OCI-LY3 (cell line): ENCODE measurements around the gene RBM10.

Experiments
- H2AFZ ChIP-seq: fragments of 200-600, 300-600 bp; shearing (Covaris generic); 2 replicates; pipeline ENCODE4 v1.6.0; 2014; ENCODE audit warnings: antibody characterized with exemption, low read depth, low read length
- H3K27ac ChIP-seq: fragments of 200-600, 300-600 bp; sonication (generic); 2 replicates; pipeline ENCODE4 v1.5.1; 2014; ENCODE audit warnings: mild to moderate bottlenecking, low read length, moderate library complexity, mixed read lengths
- H3K27me3 ChIP-seq: fragments of 200-600, 300-600 bp; sonication (generic); 2 replicates; pipeline ENCODE4 v1.6.1; 2014; ENCODE audit warnings: low read depth, low read length, mixed read lengths
- H3K36me3 ChIP-seq: fragments of 200-600, 300-600 bp; sonication (generic); replicated peaks from 2 replicates; pipeline ENCODE3; 2014; ENCODE audit warnings: low read depth, low read length, mixed read lengths
- H3K4me1 ChIP-seq: fragments of 300-600, 200-600 bp; sonication (generic); 2 replicates; pipeline ENCODE4 v1.6.1; 2014; ENCODE audit warnings: low read length, mixed read lengths
- H3K4me2 ChIP-seq: fragments of 200-600, 300-600 bp; sonication (generic); 2 replicates; pipeline ENCODE4 v1.6.1; 2014; ENCODE audit warnings: low read length, mixed read lengths
- H3K4me3 ChIP-seq: fragments of 300-600, 200-600 bp; sonication (generic); 2 replicates; pipeline ENCODE4 v1.5.1; 2014; ENCODE audit warnings: antibody characterized with exemption, mild to moderate bottlenecking, low read length, moderate library complexity
- H3K79me2 ChIP-seq: fragments of 300-600, 200-600 bp; shearing (Covaris generic); 2 replicates; pipeline ENCODE4 v1.6.1; 2014; ENCODE audit warnings: mild to moderate bottlenecking, low read length, mixed read lengths
- H3K9ac ChIP-seq: fragments of 300-600, 200-600 bp; shearing (Covaris generic); 2 replicates; pipeline ENCODE4 v1.6.0; 2014; ENCODE audit warnings: mild to moderate bottlenecking, low read length, moderate library complexity
- H3K9me3 ChIP-seq: fragments of 200-600, 300-600 bp; shearing (Covaris generic); 2 replicates; pipeline ENCODE4 v1.6.1; 2014; ENCODE audit warnings: low read length, mixed read lengths; ENCODE audit not compliant: insufficient read depth
- H4K20me1 ChIP-seq: fragments of 200-600, 300-600 bp; sonication (generic); 2 replicates; pipeline ENCODE4 v1.6.1; 2016; ENCODE audit warnings: low read length, mixed read lengths; ENCODE audit not compliant: insufficient read depth
- CTCF ChIP-seq: fragments of 200-600, 300-600 bp; sonication (generic); IDR thresholded peaks from 2 replicates; pipeline ENCODE4 v1.5.1; 2014; ENCODE audit warnings: antibody characterized with exemption, low read length, low read depth
- EZH2phosphoT487 ChIP-seq: fragments of 200-600 bp; shearing (Covaris generic); IDR thresholded peaks from 2 replicates; pipeline ENCODE4 v1.6.1; 2018; ENCODE audit warnings: antibody characterized with exemption, mixed run types, low read depth

The RBM10 gene

GRCh38 chrX:47158781-47159180, 13.8 kb downstream of the RBM10 start:
- peaks cover 36% of the 10 kb centered on the region for H3K36me3 ChIP-seq
- H3K4me1 ChIP-seq: no peaks in the 10 kb centered on the region
- no peaks in the 10 kb centered on the region for H3K9me3 ChIP-seq
- no peaks in the 10 kb centered on the region for H3K27me3 ChIP-seq
- H3K4me3 ChIP-seq: no peak overlapping the region
- no peak overlapping the region for H3K27ac ChIP-seq
- H3K4me2 ChIP-seq: no peak overlapping the region
- H2AFZ ChIP-seq: no peak overlapping the region
- peaks cover 96% of the 10 kb centered on the region for H3K79me2 ChIP-seq
- TF ChIP-seq EZH2phosphoT487 (no peak), CTCF (no peak)
- H4K20me1 ChIP-seq: peaks cover 30% of the 10 kb centered on the region
- H3K9ac ChIP-seq: no peak overlapping the region

- no peaks in the 10 kb centered on the region for H3K4me1 ChIP-seq
- H3K36me3 ChIP-seq: peaks cover 27% of the 10 kb centered on the region
- peaks cover 95% of the 10 kb centered on the region for H3K79me2 ChIP-seq
- H3K27ac ChIP-seq: no peak overlapping the region
- no peak overlapping the region for H3K9ac ChIP-seq
- H3K9me3 ChIP-seq: no peaks in the 10 kb centered on the region
- peaks cover 33% of the 10 kb centered on the region for H4K20me1 ChIP-seq
- H3K27me3 ChIP-seq: no peaks in the 10 kb centered on the region
- no peak overlapping the region for H2AFZ ChIP-seq
- no peak overlapping the region for H3K4me2 ChIP-seq
- H3K4me3 ChIP-seq: no peak overlapping the region
- TF ChIP-seq CTCF (no peak), EZH2phosphoT487 (no peak)
Measured at GRCh38 chrX:47160781-47161180, 15.8 kb downstream of the RBM10 start.

- Histone ChIP-seq H3K9me3 (no peaks in the 10 kb centered on the region), H3K27ac (no peak overlapping the region), H3K79me2 (peaks cover 94% of the 10 kb centered on the region), H3K36me3 (peaks cover 11% of the 10 kb centered on the region), H3K27me3 (no peaks in the 10 kb centered on the region), H3K4me2 (no peak overlapping the region), H2AFZ (no peak overlapping the region), H3K4me3 (no peak overlapping the region), H3K4me1 (no peaks in the 10 kb centered on the region), H3K9ac (no peak overlapping the region), H4K20me1 (peaks cover 22% of the 10 kb centered on the region)
- no peak for TF ChIP-seq CTCF
- no peak for TF ChIP-seq EZH2phosphoT487
Measured at GRCh38 chrX:47162927-47163583, 18.0 kb downstream of the RBM10 start.

- TF ChIP-seq EZH2phosphoT487 (no peak), CTCF (no peak)
- Histone ChIP-seq H3K36me3 (peaks cover 8% of the 10 kb centered on the region), H2AFZ (no peak overlapping the region), H3K9ac (no peak overlapping the region), H4K20me1 (peaks cover 19% of the 10 kb centered on the region; the same call in 1 of the 2 replicates), H3K4me1 (no peaks in the 10 kb centered on the region), H3K9me3 (no peaks in the 10 kb centered on the region), H3K27me3 (no peaks in the 10 kb centered on the region), H3K27ac (no peak overlapping the region), H3K4me2 (no peak overlapping the region), H3K4me3 (no peak overlapping the region), H3K79me2 (peaks cover 88% of the 10 kb centered on the region)
Measured at GRCh38 chrX:47164420-47164819, 19.4 kb downstream of the RBM10 start.
